GM21390 (cell line): ENCODE measurements around the gene LIPC.

ENCODE experiments used
- ATAC-seq: cut with Tn5 transposase; IDR thresholded peaks from one replicate; pipeline ENCODE4 v1.9.1; 2021; ENCODE audit not compliant: unreplicated experiment

The LIPC gene

DNA sequence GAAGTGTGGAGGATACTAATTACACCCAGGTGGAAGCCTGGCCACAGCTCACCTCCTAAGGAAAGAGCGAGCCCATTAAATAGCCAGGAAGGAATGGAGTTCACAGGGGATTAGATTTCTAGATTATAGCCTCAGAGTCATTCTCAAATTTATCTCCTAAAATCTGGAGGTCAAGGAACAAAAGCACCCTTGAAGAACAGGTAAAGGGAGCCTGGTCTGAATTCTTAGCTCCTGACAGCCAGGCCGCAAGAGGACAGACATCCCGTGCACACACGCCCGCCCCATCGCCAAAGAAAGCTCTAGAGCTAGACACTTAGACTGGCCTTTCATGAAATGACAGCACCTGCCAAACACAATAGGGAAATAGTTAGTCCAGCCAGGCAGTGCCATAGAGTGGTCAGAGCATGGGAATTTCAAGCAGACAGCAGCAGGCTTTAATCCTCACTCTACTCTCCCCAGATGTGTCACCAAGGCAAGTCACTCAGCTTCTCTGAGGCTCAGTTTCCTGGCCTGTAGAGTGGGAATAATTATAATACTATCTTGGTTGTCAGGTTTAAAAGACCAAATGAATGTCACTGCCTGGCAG lies 59.2 kb downstream of the LIPC start:
- ATAC-seq: no peak

DNA sequence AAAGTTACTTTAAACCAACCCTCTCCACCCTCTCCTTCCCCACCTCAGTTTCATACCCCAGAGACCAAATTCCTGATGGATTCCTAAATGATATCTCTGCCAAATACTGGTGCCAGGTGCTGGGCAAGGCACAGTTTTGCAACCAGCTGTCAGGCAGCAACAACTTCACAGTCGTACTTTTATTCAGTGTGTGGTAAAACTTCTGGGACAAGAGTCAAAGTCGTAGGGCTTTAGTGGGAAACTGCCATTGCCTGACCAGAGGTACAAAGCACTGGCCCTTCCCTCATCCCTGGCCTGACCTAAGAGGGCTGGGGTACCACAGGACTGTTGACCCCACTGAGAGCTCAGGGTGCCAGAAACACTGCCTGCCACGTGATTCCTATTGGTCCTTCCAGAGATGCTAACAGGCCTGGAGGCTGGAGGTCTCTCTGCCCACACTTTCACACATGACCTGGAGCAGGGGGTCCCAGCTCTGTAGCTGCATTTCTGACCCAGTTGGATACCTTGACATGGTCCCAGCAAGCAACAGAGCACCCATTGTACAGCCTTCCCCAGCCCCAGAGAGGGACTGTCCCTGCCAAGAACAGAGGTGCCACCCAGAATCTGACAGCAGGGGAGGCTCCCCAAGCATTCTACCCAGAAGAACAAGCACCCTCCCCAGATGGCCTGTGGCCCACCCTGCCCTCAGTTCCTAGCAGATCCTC lies 59.9 kb downstream of the LIPC start:
- ATAC-seq: no peak

DNA sequence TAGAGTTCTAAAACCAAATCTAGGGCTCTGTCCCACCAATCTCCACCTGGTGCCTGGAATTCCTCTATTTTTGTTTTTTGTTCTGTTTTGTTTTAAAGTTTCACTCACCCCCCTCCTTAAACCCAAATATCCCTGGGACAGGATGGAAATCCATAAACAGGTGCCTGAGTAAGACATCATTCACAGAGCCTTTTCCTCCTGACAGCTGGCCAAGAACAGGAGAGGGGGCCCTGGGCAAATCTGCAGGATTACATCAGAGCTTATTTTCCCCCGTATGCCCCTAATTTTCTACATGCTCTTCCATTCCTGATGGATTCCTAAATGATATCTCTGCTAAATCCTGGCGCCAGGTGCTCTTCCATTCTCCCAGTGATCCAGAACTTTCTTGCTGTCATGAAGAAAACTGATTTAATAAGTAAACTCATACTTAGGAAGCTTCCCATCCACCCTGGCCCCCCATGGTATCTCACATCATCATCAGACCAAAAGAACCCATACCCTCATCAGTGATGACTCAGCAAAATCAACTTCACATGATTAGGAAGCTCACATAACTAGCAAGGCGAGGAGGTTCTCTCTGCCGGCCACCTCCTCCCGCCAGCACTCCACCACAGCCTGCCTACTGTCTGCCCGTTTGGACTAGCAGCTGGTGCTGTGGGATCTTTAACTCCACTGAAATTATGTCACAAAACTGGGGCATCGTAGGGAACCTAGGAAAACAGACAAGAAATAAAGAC lies 61.0 kb downstream of the LIPC start:
- ATAC-seq: no peak

DNA sequence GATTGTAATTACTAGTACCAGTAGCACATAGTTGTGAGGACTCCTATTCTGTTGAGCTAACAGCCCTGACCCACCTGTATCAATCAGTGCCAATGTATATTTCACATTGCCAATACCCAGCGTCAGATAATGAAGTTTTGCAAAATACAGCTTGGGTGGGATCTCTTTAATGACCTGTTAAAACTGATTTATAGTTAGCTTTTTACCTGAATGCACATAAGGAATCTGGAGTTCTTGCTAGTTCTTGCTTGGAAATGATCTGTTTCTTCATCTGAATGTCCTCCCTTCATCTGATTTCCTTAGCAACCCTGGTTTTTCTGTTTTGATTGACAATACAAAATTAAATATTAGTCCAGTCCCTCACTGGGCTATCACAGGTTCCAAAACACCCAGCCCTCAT lies 62.8 kb downstream of the LIPC start:
- ATAC-seq: no peak

DNA sequence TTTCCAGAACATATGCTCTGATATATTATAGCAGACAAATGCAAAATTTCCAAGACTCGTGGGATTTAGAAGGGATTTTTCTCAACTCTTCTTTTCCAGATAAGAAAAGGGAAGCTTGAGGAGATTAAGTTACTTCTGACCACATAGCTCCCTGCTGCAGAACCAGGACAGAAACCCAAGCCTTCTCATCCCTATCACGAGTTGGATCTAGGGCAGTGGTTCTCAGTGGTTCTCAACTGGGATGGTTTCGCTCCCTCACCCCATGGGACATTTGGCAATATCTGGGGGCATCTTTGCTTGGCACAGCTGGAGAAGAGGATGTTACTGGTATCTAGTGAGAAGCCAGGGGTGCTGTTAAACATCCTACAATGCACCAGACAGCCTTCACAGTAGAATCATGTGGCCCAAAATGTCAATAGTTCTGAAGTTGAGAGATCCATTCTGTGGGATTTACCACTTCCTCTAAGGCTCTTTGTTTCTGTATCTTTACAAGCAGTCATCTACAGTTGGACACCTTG lies 64.2 kb downstream of the LIPC start:
- no peak for ATAC-seq

GRCh38 chr15:58497046-58497785 lies 65.4 kb downstream of the LIPC start:
- no peak for ATAC-seq

GRCh38 chr15:58498821-58499580 lies 67.2 kb downstream of the LIPC start:
- ATAC-seq: no peak

GRCh38 chr15:58501006-58501405 lies 69.2 kb downstream of the LIPC start:
- ATAC-seq: no peak

DNA sequence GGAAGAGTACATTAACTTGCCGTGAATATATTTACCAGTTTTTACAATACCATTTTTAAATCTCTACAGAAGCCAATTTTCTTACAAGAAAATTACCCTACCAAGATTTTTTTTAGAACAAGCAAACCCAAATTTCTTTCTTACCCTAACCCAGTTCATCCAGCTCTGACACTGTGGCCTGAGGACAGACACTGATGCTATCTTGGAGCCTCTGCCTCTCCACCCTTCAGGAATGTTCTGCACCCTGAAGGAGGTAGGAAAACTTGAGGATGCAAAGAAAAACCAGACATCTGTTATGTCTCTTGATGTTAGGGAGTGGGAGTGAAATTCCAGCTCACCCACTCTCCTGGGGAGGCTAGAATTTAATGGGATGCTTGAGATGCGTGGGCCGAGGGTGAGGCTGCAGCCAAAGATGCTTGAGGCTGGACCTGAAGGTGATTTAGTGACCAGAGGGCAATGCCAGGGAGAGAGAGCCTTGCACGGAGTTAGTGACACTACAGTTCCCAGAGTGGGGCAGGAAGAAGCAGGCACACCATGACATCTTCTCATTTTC lies 69.9 kb downstream of the LIPC start:
- no peak for ATAC-seq

GRCh38 chr15:58503139-58504027 lies 71.6 kb downstream of the LIPC start:
- ATAC-seq: no peak

DNA sequence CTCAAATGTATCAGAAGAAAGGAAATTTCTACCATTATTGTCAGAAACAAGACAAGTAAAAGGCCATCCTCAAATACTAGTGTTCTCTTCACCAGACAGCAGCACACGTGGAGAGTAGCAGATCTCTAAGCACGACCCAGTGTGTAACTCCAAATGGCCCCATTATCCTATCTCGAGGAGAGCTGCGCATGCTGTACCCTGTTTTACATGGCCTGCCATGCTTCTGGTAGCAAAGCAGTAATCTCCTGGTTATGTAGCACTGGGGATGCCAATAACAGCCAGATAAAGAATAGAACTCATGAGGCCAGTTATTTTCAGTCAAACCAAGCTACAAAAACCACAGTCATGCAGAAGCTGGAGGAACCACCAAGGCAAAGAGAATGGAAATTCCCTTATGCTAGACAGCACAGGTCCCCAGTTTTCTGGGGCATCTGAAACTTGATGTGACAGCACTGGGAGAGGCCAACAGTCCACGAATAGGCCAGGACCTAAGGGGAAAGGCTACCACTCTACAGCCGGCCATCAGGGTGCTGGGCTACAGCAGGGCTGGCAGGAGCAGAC lies 73.0 kb downstream of the LIPC start:
- ATAC-seq: no peak

GRCh38 chr15:58505581-58505980 lies 73.8 kb downstream of the LIPC start:
- ATAC-seq: no peak

DNA sequence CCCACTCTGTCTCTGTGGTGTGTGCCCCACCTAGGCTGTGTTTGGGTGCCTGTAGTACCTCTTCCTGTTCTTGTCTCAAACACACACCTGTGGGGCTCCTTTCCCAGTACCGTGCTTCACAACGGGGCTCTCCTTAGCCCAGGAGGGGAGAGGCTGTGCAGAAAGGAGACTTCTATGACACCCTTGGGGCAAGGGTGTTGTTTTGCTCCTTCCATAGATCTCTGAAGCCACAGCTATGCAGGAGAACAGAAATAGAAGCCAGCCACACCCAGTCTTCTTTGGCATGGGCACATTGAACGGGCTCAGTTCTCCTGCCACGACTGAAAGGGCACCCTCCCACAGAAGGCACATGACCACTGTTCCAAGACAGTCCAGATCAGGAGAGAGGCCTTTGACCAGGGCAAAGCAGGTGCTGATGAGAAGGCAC lies 74.3 kb downstream of the LIPC start:
- ATAC-seq: no peak

- no peak for ATAC-seq
Measured at GRCh38 chr15:58506783-58507668, 75.2 kb downstream of the LIPC start.

DNA sequence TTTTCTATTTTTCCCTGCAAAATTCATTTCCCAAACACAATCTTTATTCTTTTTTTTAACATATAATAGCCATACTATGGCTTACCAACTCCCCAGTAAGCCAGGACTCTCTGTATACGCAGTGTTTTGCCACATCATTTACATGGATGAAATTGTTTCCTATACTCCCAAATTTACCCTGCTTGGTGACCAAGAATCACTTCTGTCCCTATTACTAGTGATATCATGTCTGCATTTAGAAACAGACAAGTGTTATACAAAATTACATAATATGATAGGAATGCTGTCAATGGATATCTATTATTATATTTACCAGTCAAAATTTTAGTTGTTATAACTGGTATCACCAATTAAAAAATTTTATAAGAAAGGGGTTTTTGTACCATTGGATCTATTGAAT lies 77.8 kb downstream of the LIPC start:
- no peak for ATAC-seq

DNA sequence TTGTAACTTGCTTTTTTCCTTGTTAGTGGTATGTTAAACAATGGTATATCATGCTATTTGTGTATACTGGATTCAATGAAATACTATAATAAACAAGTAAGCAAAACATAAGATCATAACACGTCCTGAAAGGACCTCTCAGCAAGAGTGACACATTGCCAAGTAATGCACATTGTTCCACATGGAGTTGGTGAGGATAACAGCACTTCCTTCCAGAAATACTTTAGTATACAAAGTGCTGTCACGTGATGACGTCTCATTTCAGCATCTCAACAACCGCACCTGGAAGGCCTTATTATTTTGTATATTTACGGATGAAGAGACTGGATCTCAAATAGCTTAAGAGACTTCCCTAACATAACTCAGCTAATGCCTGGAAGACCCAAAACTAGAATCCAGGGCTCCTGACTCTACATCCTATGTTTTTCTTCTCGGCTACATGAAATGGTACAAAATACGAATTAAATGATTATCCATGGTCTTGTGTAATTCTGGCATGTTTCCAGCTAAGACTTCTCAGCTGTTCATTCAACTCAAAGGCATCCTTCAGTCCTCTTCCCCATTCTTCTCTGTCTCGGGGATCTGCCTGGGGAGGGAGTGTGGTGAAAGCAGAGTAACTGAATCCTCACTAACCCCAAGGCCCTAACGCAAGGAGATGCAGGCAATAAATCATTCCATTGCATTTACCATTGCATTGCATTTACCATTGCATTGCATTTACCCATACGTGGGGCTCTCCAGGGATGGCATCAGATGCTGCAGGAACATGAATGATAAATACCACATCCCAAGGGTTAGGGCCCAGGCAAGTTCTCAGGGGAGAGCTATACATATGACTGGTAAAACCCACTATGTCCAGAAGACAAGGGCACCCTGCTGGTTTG lies 79.2 kb downstream of the LIPC start:
- no peak for ATAC-seq

DNA sequence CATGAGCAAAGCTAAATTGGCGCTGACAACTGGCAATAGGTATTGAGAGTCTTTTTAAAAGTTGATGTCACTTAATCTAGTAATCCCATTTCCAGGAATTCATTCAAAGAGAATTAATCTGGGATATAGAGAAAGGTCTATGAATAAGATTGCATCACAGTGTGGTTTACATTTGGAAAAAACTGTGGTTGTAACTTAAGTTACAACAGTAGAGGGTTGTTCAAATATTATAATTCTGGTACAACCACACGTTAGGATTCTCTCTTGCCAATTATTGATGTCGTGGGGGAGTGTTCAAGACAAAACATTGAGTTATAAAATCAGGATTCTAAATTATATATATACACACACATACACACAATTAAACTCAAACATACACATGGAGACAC lies 79.8 kb downstream of the LIPC start:
- no peak for ATAC-seq
